Psoas muscle (tissue), 8 donors: ENCODE results near the gene CROCC. TPM values are rescaled to one million over a fixed set of nuclear protein-coding genes. Genes with fewer than 3 reads are reported as not detected.

ENCODE experiments used
- ATAC-seq, 4 donors: fragments of 200-7000 bp; cut with Tn5 transposase; one replicate each; pipeline ENCODE4 v1.9.1; 2020; ENCODE audit warnings: moderate library complexity in 3 of 4, mild to moderate bottlenecking in 2 of 4
- DNase-seq, 2 donors: peaks; one replicate each; pipeline ENCODE4 v3.0.0-alpha.2; 2020
- H3K27ac ChIP-seq: fragments of 200-600 bp; one replicate; pipeline ENCODE4 v1.8.0; 2022
- H3K27me3 ChIP-seq, 3 donors: fragments of 200-600 bp in 1 of 3; one replicate each; pipeline versions ENCODE4 v1.6.1 to v1.8.0; 2013 to 2022; ENCODE audit warnings: low read length in 2 of 3, mild to moderate bottlenecking in 2 of 3, moderate library complexity in 1 of 3; ENCODE audit not compliant: insufficient read depth in 3 of 3
- H3K36me3 ChIP-seq, 2 donors: fragments of 200-600 bp in 1 of 2; one replicate each; pipeline versions ENCODE4 v1.6.1 to v1.8.0; 2013 to 2022; ENCODE audit warnings: low read depth in 1 of 2, mild to moderate bottlenecking in 1 of 2, moderate library complexity in 1 of 2; ENCODE audit not compliant: insufficient read depth in 1 of 2
- H3K4me1 ChIP-seq: fragments of 200-600 bp; one replicate; pipeline ENCODE4 v1.8.0; 2022
- H3K4me3 ChIP-seq: fragments of 200-600 bp; one replicate; pipeline ENCODE4 v1.8.0; 2022; ENCODE audit warnings: mild to moderate bottlenecking
- H3K9me3 ChIP-seq: fragments of 200-600 bp; one replicate; pipeline ENCODE4 v1.8.0; 2022
- CTCF ChIP-seq: fragments of 200-600 bp; IDR thresholded peaks from one replicate; pipeline ENCODE4 v1.8.0; 2022; ENCODE audit warnings: antibody characterized with exemption
- WGBS, 3 donors: extraction: QIAGEN DNeasy Blood & Tissue Kit; methylation state at CpG; one replicate each; pipeline versions ENCODE4 v1.1.6 to v1.1.7; 2013; 5-methylcytosine and 5-hydroxymethylcytosine counted together
- intact Hi-C, 2 donors: fragments of 100-400 bp; cut with DNase I; formaldehyde crosslinking; loops; one replicate each; pipeline versions ENCODE4 v1.11.0 to v1.14.2; 2022
- polyA plus RNA-seq, 3 donors: library from polyadenylated mRNA; stranded (reverse); fragments of 200-250 nt; gene quantifications; one replicate each; pipeline ENCODE4 v1.2.3, GENCODE V29; 2013
- total RNA-seq, 4 donors: library from RNA; stranded (reverse); fragmentation: NEBNext Ultra II Directional in 2 of 4; extraction: Animal tissue kit (Norgen Biotek cat#: 25700) in 2 of 4; gene quantifications; one replicate each; pipeline versions ENCODE4 v1.2.1 to v1.2.4, GENCODE V29; 2021 to 2023
- donor health status: healthy with polysubstance abuse.
- donor health status: DM: no; HTN: no; CAD: no; lungs with moderate emphysema.
- donor health status: Bipolar disorder and iron deficiency.
- donor health status: healthy.
- donor health status: DM: yes; HTN: yes; CAD: no.
- donor health status: DM: no; HTN: no; CAD: no.
- donor health status: DM: no; HTN: no; CAD: no.
- donor health status: DM: yes; HTN: yes; CAD: no.

The CROCC gene
- total and polyA plus RNA-seq, 7 donors: 3.1 to 6.5 (median 4.8) TPM

DNA sequence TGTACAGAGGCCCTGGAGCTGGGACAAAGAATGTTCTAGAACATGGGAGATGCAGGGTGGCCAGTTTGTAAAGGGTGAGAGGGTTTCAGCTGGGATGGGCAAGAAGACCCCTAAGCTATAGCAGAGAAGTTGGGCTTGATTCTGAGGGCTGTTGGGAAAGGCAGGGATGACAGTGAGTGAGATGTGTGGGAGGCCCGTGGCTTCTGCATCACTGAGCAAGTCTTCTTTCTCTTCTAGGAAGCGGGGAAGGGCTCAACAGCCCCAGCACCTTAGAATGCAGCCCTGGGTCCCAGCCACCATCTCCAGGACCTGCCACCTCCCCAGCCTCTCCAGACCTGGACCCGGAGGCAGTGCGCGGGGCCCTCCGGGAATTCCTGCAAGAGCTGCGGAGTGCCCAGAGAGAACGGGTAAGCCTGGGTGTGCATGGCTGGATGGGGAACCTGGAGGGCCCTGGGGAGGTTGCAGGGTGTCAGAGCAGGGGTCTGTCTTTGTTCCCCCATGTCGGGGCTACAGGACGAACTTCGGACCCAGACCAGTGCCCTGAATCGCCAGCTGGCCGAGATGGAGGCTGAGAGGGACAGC is 43.8 kb downstream of the CROCC start:
- peaks cover under 1% of the 10 kb centered on the region for H3K4me1 ChIP-seq
- WGBS, 3 donors: 90 to 94% (median 92%) methylated on average over 13 of the region's 13 CpGs
- no peak for ATAC-seq
- no peak for DNase-seq
- H3K36me3 ChIP-seq: peaks cover 0 to 34% of the 10 kb centered on the region in 2 donors
- H3K27me3 ChIP-seq: no peaks in the 10 kb centered on the region
- no peak for TF ChIP-seq CTCF
- no peaks in the 10 kb centered on the region for H3K9me3 ChIP-seq
- H3K4me3 ChIP-seq: no peak overlapping the region
- no peak overlapping the region for H3K27ac ChIP-seq
- intact Hi-C loops: loop anchor here in 1 of 2 donors (5.0 kb wide), 1 partner anchor 72 kb away; no protein-coding TSS in a partner anchor

DNA sequence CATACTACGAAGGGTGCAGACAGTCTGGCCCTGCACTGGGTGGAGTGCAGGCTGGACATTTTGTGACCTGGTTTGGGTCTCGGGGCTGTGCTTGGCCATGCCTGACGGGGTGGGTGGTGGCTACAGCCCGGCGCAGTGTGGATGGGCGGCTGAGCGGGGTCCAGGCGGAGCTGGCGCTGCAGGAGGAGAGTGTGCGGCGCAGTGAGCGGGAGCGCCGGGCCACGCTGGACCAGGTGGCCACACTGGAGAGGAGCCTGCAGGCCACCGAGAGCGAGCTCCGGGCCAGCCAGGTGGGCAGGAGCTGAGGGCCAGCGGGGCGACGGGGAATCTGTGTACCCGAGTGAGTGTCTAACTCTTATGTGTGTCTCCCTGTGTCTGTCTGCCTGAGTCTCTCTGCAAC is 44.6 kb downstream of the CROCC start:
- Histone ChIP-seq H3K27me3 (no peaks in the 10 kb centered on the region), H3K9me3 (no peaks in the 10 kb centered on the region), H3K4me3 (no peak overlapping the region), H3K4me1 (no peaks in the 10 kb centered on the region), H3K27ac (no peak overlapping the region), H3K36me3 (peaks cover 0 to 34% of the 10 kb centered on the region in 2 donors)
- intact Hi-C loops: loop anchor here in 1 of 2 donors (5.0 kb wide), 1 partner anchor 71 kb away; no protein-coding TSS in a partner anchor
- no peak for TF ChIP-seq CTCF
- WGBS, 3 donors: 95 to 97% (median 96%) methylated on average over 22 of the region's 22 CpGs
- DNase-seq (no peak), ATAC-seq (no peak)

DNA sequence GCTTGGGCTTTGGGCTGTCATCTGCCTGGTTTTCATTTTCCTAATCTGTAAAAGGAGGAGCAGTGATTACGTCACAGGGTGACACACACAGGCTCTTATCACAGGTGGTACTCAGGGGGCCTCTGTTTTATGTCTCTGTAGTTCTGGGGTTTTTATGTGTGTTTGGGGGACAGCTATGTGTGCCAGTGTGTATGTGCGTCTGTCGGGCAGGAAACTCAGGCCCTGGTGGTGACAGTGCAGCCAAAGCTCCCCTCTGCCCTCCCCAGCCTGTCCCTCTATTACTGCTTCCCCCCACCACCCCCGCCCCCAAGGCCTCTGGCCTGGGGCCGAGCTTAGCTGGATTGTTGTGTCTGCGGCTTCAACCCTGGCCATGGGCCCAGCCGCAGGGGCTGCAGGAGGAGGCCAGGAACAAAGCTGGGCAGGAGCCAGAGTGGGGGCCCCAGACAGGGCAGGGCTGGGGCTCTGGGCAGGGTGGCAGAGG is 45.4 kb downstream of the CROCC start:
- no peaks in the 10 kb centered on the region for H3K4me1 ChIP-seq
- no peak overlapping the region for H3K4me3 ChIP-seq
- H3K27me3 ChIP-seq: no peaks in the 10 kb centered on the region
- TF ChIP-seq CTCF: no peak
- no peak overlapping the region for H3K27ac ChIP-seq
- WGBS, 3 donors: 39 to 57% (median 53%) methylated on average over 7 of the region's 7 CpGs
- intact Hi-C loops: loop anchor here in 1 of 2 donors (5.0 kb wide), 1 partner anchor 70 kb away; no protein-coding TSS in a partner anchor
- H3K9me3 ChIP-seq: no peaks in the 10 kb centered on the region
- ATAC-seq (no peak), DNase-seq (no peak)
- H3K36me3 ChIP-seq: peaks cover 0 to 34% of the 10 kb centered on the region in 2 donors

DNA sequence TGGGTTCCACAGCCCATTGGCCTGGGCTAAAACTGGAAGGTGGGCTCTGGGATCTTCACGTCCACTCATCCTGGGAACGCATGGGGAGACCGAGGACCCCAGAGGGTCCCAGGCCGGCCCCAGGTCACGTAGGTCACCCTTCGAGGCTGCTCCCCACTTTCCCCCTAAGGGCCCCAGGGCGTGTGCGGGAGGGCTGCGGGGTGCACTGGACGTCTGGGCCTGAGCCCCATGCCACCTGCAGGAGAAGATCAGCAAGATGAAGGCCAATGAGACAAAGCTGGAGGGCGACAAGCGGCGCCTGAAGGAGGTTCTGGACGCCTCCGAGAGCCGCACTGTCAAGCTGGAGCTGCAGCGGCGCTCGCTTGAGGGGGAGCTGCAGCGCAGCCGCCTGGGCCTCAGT is 46.2 kb downstream of the CROCC start:
- ATAC-seq: no peak
- Histone ChIP-seq H3K9me3 (no peaks in the 10 kb centered on the region), H3K27me3 (no peaks in the 10 kb centered on the region), H3K4me1 (no peaks in the 10 kb centered on the region), H3K4me3 (no peak overlapping the region), H3K27ac (no peak overlapping the region), H3K36me3 (peaks cover 0 to 34% of the 10 kb centered on the region in 2 donors)
- no peak for TF ChIP-seq CTCF
- WGBS, 3 donors: 96 to 98% (median 97%) methylated on average over 21 of the region's 21 CpGs
- intact Hi-C loops: loop anchor here in 1 of 2 donors (5.0 kb wide), 1 partner anchor 69 kb away; no protein-coding TSS in a partner anchor
- DNase-seq: no peak
